ENCODE data around the gene KCNMB1.
"Not testable (repeated sequence)": the region's sequence is repeated elsewhere in the genome, so short reads cannot be mapped to it uniquely, and the experiment has no call there.

KCNMB1 gene

DNA sequence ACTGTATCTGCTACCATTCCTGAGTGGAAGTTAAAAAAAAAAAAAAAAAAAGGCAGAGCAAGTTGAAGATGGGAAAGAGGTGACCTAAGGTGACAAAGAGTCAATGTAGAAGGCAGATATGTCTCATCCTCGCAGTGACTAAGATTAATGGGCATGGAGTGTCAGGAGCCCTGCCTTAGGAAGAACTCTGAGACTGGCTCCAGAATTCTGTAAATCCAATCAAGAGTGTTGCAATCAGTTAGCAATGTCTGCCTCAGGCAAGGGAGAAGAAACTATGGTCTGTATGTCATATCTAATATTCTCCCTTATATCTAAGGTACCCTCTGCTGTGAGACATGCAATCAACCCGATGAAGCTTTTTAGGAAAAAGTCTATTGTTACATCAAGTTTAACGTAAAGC is 24.7 kb upstream of the KCNMB1 start:
- DNase-seq: no peak

DNA sequence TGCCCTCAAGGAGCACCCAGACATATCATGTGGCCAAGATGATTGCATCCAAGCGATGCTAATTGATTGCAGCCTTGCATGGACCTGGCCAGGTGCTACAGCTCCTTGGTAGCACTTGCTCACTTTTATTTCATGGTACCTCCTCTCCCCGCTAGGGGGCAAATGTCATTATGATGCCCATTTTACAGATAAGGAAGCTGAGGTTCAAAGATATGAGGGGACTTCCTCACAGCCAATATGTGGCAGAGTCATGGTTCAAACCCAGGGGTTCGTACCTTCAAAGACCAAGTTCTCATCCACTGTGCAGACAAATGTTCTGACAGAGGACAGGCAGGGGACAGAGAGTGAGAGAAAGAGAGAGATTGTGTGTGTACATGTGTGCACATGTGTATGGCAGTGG is 21.9 kb upstream of the KCNMB1 start:
- no peak for DNase-seq

DNA sequence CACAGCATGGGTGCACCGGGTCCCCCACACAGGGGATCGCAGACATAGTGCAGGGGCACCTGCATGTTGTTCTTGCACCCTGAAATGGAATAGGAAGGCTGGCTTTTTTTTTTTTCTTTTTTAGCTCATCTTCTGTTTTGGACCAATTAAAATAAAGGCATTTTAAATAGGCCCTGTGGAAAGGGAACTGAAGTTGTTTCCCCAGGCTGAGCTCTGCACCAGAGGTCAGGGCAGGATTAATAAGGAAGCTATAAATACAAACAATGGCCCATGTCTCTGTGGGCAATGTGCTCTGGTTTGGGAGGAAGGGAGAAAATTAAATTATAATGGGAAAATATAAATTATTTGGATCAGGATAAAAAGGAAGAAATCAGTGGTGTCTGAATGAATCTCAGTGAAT is 21.2 kb upstream of the KCNMB1 start:
- no peak for DNase-seq

DNA sequence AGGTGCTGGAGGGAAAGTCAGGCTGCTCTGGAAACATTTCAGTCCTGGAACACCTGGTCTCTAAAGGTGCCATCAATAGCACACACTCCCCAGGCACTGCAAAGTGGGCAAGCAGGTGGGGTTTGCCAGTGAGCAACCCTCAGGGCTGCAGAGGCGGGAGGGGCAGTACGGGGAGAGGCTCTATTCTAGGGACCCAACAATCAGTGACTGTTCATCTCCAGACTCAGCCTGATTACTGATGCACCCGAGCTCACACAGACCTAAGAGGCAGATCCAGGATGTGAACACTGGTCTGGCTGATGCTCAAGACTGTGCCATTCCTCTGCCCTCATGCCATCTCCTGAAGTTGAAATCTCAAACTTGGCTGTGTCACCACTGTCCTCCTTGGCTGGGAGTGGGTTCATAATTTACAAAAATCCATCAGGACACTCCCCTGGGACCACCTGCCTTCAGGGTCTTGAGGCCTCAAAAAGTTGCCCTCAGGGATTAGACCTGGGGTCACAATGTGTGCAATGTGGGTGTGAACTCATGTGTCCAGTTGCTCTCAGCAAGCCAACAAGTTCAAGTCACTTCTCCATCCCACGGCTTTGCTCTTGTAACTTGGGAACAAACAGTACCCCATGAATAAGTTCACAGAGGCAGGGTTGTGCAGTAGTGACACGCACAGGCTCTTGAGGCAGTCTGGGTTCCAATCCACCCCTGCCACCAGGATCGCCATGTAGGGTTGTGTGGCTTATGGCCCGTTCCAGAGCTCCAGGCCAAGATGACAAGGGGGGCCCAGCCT is 19.9 kb upstream of the KCNMB1 start:
- no peak for DNase-seq

DNA sequence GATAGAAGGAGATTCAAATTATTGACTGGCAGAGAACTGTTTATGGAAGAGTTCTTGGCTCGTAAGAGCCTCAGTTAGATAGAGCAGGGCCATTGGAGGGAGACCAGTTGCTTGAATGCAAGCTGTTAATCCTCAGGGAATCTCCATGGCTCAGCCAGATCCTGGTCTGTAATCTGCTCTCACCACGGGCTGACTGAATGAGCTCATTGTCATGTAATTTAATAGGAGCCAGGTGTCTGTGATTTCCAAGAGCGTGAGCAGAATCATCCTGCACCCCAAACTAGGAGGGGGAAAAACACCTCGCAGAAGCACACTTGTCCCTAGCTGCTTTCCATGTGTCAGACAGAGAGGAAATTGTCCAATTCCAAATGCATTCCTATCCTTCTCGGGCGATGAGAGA is 19.1 kb upstream of the KCNMB1 start:
- no peak for DNase-seq

DNA sequence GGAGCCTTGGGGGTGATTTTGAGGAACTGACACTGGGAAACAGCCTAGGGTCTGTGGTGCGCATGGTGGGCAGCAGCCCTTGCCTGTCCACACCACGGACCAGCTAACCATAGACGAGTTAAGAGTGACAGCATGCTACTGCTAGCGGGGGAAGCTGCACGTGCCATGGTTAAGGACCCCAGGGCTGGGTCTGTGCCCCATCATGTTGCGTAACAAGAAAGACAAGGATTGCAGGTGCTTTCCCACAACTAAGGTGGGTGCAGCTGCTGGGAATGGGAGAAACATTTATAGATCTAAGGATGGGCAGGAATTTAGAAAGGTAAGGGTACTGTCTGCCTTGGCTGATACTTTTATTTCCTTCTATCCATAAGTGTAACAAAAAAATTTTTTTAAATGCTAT is 17.9 kb upstream of the KCNMB1 start:
- DNase-seq: no peak

DNA sequence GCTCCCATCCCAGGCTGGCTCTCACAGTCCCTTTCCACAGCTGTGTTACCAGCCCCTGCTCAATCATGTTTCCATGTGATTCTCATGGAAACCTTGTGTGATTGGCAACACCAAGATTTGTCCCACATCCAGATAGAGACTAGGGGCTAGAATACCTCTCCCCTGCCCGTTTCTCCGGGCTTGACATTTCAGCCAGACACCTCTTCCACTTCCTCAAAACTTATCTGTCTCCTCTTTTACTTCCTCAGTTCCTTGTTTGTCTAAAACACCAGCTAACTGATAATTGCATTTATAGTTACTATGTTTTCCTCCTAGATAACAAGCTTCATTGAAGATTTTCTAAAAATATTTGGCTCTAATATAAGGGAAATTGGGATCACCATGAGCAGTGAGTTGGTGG is 16.6 kb upstream of the KCNMB1 start:
- no peak for DNase-seq

DNA sequence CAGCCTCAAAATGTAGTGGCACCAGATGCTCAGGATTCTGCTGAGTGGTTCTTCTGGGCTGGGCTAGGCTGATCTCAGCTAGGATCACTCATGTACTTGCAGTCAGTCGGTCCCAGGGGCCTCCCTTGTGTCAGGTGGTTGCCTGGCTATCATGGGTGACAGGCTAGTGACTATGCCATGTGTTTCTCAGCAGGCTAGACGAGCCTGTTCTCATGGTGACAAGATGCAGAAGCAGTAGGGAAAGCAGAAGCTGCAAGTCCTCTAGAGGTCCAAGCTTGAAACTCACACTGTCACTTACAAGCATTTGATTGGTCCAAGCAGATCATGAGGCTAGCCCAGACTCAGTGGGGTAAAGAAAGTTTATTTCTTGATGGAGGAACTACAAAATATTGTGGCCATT is 15.2 kb upstream of the KCNMB1 start:
- DNase-seq: no peak

DNA sequence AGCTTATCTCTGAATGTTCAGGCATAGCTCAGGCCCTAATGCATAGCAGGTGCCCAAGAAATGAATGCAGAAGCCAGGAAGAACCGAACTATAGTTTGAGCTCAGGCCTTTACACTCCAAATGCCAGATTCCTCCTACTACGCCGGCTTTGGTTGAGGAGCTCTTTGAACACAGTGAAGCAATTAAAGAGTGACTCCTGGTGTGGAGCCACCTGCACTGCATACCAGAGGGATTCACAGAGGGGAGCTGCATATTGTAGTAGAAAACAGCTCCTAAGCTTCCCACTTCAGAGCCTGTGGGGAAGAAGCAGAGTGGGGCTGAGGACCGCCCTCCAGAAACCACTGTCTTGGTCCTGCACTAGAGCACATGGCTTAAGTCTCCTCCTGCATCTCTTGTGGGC is 14.5 kb upstream of the KCNMB1 start:
- no peak for DNase-seq

DNA sequence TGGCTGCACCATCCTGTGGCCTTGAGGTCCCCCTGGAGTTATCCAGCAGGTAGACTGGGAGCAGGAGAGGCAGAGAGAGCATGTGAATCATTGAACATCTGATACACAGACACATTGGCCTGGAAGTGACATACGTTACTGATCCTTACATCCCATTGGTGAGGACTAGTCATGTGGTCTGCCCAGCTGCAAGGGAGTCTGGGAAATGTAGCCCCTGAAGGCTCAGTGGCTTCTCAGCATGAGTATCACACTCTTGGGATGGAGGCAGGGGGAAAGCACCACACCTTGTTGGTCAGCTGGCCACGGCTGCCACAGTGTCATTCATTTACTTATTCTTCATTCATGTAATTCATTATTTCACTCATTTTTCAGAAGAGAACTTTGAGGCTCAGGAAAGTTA is 13.3 kb upstream of the KCNMB1 start:
- no peak for DNase-seq

DNA sequence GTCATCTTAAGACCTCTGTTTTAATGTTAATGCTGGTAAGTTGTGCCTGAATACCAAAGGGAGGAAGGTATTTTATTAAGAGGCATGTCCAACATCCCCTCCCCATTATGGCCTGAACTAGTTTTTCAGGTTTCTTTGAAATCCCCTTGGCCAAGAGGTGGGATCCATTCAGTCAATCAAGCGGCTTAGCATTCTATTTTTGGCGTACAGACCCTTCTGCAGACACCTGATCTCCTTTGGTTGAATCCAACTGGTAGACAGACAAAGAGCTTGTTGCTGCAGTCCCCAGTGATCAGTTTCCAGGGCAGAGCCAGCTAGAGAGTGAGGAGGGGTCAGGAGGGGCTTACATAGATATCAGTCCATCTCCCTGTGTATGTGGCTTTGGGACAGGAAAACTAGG is 7.9 kb upstream of the KCNMB1 start:
- no peak for DNase-seq

DNA sequence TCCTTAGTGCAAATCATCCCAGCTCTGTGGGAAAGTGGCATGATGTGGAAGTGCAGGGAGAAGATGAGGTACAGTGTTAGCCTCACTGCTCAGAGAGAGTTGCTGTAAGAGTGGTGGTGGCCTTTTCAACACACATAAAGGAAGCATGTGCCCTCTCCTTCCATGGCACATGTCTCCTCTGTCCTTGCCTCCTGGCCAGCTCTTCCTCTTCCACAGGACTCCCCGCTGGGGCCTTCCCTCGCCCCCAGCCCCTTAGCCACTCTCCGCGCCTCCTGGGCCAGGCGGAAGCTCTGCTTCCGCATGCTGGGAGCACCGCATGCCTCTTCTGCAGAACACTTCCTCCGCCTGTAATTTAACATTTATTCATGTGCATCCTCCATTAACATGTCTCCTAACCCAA is 4.8 kb upstream of the KCNMB1 start:
- no peak for DNase-seq

DNA sequence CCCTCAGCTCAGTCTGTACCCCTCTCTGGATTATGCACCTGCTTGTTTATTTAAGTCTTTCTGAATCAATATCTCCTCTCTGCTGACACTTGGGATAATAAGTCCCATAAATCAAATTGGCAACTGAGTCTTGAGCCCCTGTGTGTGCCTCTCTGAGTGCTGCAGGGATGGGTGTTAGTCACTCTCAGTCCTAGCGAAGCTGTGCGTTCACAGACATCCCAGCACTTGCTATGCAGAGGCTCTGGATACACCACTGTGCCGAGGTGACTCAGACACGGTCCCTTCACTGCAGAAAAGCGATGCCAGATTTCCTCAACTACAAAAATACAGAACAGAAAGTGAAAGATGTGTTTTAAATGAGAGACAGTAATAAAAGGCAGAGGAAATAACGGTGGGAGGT is 4.1 kb upstream of the KCNMB1 start:
- no peak for DNase-seq

DNA sequence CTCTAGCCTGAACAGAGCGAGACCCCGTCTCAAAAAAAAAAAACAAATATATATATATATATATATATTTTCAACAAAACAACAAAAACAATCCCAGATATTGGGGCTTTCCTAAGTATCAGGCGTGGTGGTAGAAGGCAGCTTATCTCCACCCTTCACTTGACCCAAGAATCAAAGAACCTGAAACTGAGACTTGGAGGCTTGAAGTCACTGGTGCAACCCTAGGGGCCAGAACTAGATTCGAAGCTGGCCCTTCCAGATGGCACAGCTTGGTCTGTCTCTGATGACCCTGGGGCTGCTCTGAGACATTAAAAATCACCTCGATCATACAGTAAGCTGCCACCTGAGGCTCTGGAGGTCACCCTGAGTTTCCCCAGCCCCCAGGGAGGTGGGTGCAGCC is 1.3 kb upstream of the KCNMB1 start:
- no peak for DNase-seq

DNA sequence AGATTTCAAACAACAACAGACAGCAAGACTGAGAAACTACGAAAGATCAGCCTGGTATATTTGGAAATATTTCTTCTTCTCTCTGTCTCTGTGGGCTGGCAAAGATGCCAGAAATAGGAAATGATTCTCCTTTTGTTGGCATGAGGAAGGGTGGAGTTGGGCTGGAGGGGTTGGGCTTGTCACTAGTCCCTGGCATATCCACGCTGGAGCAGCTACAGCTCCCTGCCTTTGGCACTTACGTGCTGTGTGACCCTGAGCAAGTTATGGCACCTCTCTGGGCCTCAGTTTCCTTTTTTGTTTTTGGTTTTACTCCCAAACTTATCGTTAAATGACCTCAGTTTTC is 354 bp upstream of the KCNMB1 start:
- no peak for DNase-seq

DNA sequence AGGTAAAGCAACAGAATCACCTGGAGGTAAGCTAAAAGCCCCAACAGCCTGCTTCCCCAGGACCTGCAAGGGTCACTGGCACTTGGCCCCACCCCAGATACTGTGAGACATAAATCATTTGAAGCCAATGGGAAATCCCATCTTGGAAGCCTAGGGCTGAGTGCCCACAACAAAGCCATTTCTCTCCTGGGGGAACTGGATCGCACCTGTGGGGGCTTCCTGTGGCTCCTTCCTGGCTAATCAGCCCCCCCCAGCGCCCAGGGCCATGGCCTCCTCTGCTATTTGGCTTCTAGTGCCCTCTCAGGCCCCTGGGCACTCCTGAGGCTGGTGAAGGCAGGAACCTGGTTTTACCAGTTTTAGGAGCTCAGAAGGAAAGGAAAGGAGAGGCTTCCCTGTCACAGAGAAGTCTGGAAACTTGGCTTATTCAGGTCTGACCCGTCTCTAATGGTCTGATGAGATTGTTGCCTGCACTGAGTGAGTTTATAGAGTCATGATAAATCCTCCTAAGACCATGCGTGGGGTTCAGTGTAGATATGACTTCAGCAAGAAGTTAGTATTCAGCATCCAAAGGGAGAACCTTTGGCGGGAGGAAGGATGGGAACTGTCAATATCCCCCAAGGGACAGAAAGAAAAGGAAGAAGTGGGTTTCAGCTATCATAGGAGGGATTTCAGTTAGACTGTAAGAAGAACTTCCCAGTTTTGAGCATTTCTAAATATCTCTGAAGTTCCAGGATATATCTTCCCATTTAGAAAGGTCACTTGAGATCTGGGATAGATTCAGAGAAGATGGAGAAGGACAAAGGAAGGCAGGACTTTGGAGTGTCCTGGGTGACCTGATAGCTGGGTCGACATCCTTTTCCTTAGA is 1.2 kb downstream of the KCNMB1 start:
- DNase-seq: no peak

DNA sequence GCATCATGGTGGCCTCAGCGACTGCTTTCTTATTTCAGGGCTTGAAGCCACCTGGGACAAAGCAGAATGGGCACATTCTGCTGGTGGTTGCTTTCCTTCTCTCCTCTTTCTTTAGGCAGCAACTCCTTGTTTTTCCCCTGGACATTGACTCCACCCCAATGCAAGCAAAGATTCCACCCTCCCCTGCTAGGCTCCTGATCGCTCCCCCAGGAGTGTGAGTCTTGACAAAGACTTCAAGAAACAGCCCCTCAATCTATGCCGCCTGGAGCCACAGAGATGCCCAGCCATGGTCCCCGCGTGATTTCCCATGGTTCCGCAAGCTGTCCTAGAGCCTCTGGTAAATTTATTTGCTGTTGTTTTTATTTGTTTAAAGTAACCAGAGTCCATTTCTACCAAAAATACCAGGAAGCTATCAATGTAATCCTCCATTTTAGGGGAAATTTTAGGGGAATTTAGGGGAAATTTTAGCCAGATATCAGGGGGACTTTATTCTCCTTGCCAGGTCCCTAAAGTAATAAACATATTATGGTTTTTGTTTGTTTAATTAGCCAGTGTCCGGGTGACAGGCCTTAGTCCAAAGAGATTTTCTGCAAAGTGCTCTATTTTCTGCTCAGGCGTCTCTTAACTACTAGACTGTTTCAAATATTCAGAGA is 2.3 kb downstream of the KCNMB1 start:
- DNase-seq: no peak

DNA sequence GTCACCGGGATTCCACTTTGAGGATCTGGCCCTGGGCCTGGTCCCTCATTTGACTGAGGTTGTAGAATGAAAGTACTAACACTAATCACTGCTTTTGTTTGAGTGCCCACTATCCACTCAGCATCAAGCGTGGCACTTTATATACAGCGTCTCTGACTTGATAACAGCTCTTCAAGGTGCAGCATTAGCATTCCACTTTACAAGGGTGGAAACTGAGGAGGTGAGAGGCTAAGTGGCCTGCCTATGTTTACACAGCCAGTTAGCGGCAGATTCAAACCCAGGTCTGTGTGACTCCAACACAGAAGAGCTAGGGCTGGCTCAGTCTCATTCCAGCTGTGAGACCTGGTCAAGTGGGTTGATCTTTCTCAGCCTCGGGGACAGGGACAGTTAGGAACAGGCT is 5.9 kb downstream of the KCNMB1 start:
- no peak for DNase-seq

DNA sequence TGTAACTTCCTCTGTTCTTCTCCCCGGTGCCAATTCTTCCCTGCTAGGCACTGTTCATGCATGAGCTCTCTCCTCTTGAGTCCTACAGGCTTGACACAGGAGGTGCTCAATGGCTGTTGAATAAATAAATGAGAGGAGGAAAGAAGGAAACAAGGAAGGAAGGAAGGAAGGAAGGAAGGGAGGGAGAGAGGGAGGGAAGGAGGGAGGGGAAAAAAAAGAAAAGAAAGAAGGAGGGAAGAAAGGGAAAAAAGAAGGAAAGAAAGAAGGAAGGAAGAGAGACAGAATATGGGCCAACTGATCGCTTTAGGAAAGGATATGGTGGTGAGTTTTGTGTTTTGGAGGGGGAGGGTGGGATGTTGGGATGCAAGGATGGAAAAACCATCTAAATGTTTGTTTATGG is 6.4 kb downstream of the KCNMB1 start:
- no peak for DNase-seq

DNA sequence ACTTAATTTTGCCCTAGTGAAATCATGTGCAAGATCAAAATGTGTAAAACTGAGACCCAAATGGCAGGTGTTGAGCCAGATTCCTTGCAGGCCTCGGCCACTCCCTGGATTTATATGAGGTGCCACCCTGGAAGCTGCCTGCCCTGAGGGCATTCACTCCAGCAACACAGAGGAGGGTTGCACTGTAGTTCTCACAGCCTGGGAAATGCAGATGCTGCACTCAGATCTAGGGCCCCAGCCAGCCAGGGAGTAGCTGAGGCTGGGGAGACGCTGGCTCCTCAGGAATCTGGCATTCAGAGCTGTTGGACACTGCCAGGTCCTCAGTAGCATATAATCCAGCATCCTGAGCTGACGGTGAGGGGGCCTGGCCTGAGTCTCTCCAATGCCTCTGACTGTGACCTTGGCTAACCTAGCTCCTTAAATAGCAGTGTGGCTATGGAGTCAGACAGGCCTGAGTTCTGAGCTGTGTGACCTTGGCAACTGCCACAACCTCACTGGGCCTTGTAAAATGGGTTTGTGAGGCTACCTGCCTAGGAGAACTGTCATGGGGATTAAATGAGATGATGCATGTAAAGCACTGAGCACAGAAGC is 8.7 kb downstream of the KCNMB1 start:
- no peak for DNase-seq

DNA sequence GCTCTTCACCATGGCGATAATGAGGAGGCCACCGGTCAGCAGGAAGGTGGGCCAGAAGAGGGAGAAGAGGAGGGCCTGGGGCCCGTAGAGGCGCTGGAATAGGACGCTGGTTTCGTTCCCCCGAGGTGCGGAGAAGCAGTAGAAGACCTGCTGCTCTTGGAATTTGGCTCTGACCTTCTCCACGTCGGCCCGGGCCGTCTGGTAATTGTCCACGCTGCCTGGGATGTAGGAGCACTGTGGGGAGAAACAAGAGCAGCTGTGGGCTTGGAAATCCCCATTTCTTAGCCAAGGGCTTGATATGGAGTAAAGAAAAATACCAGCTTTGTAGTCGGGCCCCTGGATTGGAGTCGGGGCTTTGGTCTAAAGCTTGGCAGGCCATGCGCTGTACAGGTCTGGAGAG is 10.4 kb downstream of the KCNMB1 start:
- no peak for DNase-seq

DNA sequence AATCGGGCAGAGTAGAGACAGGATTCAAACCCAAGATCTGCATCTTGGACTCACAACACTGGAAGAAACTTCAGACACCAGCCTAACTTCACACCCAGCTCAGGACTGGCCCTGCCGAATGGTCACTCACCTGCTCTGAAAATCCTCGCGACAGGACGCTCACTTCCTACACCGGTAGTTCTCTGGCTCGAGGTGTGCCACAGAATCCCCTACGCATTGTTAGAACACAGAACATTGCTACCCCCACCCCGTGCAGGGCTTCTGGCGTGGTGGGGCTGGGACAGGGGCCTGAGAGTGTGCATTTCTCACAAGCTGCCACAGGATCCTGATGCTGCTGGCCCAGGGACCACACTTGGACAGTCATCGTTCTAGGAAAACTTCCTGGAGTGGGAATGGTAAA is 12.1 kb downstream of the KCNMB1 start:
- no peak for DNase-seq

DNA sequence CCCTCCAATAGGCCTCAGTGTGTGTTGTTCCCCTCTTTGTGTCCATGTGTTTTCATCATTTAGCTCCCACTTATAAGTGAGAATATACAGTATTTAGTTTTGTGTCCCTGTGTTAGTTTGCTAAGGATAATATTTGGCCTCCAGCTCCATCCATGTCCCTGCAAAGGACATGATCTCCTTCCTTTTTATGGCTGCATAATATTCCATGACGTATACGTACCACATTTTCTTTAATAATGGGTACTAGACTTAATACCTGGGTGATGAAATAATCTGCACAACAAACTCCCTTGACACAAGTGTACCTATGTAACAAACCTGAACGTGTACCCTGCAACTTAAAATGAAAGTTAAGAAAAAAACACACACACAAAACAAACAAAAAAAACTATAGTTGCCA is 12.6 kb downstream of the KCNMB1 start:
- DNase-seq: not testable (repeated sequence)

DNA sequence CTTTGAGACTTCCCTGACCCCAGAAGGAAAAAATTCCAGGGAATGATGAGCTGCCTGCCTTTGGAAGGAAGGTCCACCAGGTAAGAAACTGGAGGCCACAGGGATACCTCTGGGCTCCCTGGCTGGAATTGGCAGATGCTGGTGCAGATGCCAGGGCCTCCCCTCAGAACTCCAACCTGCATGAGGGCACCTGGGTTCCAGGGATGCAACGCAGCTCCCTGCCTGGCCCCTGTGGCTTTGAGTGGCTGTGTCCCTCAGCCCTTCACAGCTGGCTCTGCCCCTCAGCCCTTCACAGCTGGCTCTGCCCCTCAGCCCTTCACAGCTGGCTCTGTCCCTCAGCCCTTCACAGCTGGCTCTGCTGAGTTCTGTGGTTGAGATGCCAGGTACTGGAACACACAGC is 13.9 kb downstream of the KCNMB1 start:
- DNase-seq: no peak
